Measurements from ENCODE around the gene MAGI2. TPM values are rescaled to one million over a fixed set of nuclear protein-coding genes. Genes with fewer than 3 reads are reported as not detected.

MAGI2 gene
- total RNA-seq, 2 donors from 2014 or later: 10.3 to 19.2 TPM

DNA sequence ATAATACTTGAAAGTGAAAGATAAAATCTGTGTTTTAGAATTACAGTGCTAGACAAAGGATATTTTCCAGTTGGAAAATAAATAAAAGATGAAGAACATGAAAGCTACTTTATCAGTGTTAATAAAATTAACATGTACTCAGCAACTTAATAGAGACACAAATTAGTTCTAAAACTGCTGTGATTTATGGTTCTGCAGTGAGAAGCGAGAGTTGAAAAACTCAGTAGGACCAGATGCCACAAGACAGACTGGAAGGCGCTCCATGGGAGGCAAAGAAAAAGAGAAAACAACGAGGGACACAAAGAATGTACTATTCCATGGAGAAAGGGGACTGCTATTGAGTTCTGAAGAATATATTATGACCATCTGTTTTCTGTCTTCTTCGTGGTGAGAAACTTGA lies 1064.4 kb downstream of the MAGI2 start:
- Histone ChIP-seq H3K4me3 (ENCODE audit: low read length) (no peak overlapping the region), H3K27me3 (ENCODE audit: control insufficient read depth, insufficient read depth, low read length, poor library complexity, severe bottlenecking) (no peaks in the 10 kb centered on the region), H3K9me3 (ENCODE audit: control insufficient read depth, low read length) (no peaks in the 10 kb centered on the region), H3K36me3 (ENCODE audit: control insufficient read depth, insufficient read depth, low read length) (no peaks in the 10 kb centered on the region), H3K4me1 (ENCODE audit: control insufficient read depth, insufficient read depth, low read length) (peaks cover 5% of the 10 kb centered on the region), H3K27ac (ENCODE audit: low read depth, low read length) (no peak overlapping the region), H3K9ac (ENCODE audit: extremely low read depth, low read length, poor library complexity, severe bottlenecking) (no peak overlapping the region)
- H3K4me1 Mint-ChIP-seq: peaks cover 4% of the 10 kb centered on the region
- no peak overlapping the region for H3K27ac Mint-ChIP-seq
- no peak for DNase-seq
- no peaks in the 10 kb centered on the region for H3K27me3 Mint-ChIP-seq (ENCODE audit: insufficient read depth)
- no peaks in the 10 kb centered on the region for H3K9me3 Mint-ChIP-seq
- WGBS, 2 experiments (ENCODE audit: insufficient coverage in 1 of 2, insufficient read length in 1 of 2): 66 to 85% methylated on average over 4 of the region's 4 CpGs
- no peaks in the 10 kb centered on the region for H3K36me3 Mint-ChIP-seq (ENCODE audit: low read depth)
- H3K4me3 Mint-ChIP-seq: no peak overlapping the region
- TF ChIP-seq, protein P1, sequence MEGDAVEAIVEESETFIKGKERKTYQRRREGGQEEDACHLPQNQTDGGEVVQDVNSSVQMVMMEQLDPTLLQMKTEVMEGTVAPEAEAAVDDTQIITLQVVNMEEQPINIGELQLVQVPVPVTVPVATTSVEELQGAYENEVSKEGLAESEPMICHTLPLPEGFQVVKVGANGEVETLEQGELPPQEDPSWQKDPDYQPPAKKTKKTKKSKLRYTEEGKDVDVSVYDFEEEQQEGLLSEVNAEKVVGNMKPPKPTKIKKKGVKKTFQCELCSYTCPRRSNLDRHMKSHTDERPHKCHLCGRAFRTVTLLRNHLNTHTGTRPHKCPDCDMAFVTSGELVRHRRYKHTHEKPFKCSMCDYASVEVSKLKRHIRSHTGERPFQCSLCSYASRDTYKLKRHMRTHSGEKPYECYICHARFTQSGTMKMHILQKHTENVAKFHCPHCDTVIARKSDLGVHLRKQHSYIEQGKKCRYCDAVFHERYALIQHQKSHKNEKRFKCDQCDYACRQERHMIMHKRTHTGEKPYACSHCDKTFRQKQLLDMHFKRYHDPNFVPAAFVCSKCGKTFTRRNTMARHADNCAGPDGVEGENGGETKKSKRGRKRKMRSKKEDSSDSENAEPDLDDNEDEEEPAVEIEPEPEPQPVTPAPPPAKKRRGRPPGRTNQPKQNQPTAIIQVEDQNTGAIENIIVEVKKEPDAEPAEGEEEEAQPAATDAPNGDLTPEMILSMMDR (conservative IDR thresholded peaks at IDR 0.05): no peak

DNA sequence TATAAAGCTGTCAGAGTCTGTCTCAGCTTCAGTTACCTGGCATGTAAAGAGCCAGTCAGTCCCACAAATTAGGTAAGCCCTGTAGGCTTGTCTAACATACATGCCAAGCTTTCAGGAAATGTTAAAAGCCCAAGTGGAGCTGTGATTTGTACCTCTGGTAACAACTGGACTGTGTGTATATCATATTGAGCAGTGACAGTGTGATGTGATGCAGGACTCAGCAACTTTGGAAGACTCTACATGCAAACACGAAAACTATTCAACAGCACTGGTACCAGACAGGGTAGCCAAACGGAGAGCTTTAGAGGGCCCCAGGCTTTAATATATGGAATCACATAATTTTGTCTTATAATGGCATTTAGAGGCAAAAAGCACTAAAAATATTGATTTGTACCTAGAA lies 1066.9 kb downstream of the MAGI2 start:
- H3K9ac ChIP-seq (ENCODE audit: extremely low read depth, low read length, poor library complexity, severe bottlenecking): no peak overlapping the region
- DNase-seq: no peak
- H3K36me3 ChIP-seq (ENCODE audit: control insufficient read depth, insufficient read depth, low read length): no peaks in the 10 kb centered on the region
- no peak overlapping the region for H3K4me3 ChIP-seq (ENCODE audit: low read length)
- Mint-ChIP-seq H3K4me1 (peaks cover 4% of the 10 kb centered on the region), H3K4me3 (no peak overlapping the region), H3K9me3 (no peaks in the 10 kb centered on the region), H3K27me3 (ENCODE audit: insufficient read depth) (no peaks in the 10 kb centered on the region), H3K27ac (no peak overlapping the region), H3K36me3 (ENCODE audit: low read depth) (no peaks in the 10 kb centered on the region)
- no peaks in the 10 kb centered on the region for H3K9me3 ChIP-seq (ENCODE audit: control insufficient read depth, low read length)
- H3K27me3 ChIP-seq (ENCODE audit: control insufficient read depth, insufficient read depth, low read length, poor library complexity, severe bottlenecking): no peaks in the 10 kb centered on the region
- peaks cover 5% of the 10 kb centered on the region for H3K4me1 ChIP-seq (ENCODE audit: control insufficient read depth, insufficient read depth, low read length)
- no peak overlapping the region for H3K27ac ChIP-seq (ENCODE audit: low read depth, low read length)
- WGBS, 2 experiments (ENCODE audit: insufficient coverage in 1 of 2, insufficient read length in 1 of 2): 90% methylated on average over 2 of the region's 2 CpGs; no CpG with 5 or more reads in 1 of the 2 experiments
- TF ChIP-seq, protein P1 (conservative IDR thresholded peaks at IDR 0.05): no peak

DNA sequence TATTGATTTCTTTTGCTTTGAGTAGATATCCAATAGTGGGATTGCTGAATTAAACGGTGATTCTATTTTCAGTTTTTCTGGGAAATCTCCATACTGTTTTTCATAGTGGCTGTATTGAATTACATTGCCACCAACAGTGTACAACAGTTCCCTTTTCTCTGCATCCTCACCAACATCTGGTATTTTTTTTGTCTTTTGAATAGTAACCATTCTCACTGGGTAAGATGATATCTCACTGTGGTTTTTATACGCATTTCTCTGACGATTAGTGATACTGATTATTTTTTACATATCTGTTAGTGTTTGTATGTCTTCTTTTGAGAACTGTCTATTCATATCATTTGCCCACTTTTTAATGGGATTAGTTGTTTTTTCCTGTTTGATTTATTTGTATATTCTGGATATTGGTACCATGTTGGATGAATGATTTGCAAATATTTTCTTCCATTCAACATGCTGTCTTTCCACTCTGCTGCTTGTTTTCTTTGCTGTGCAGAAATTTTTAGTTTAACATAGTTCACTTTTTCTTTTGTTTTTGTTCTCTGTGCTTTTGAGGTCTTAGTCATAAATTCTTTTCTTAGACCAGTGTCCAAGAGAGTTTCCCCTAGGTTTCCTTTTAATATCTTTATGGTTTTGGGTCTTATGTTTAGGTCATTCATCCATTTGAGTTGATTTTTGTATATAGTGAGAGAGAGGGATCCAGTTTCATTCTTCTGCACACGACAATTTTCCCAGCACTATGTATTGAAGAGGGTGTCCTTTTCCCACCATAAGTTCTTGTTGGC lies 1070.2 kb downstream of the MAGI2 start:
- Histone ChIP-seq H3K4me1 (ENCODE audit: control insufficient read depth, insufficient read depth, low read length) (peaks cover 5% of the 10 kb centered on the region), H3K9me3 (ENCODE audit: control insufficient read depth, low read length) (no peaks in the 10 kb centered on the region), H3K27me3 (ENCODE audit: control insufficient read depth, insufficient read depth, low read length, poor library complexity, severe bottlenecking) (no peaks in the 10 kb centered on the region), H3K27ac (ENCODE audit: low read depth, low read length) (no peak overlapping the region), H3K4me3 (ENCODE audit: low read length) (no peak overlapping the region), H3K9ac (ENCODE audit: extremely low read depth, low read length, poor library complexity, severe bottlenecking) (no peak overlapping the region), H3K36me3 (ENCODE audit: control insufficient read depth, insufficient read depth, low read length) (no peaks in the 10 kb centered on the region)
- Mint-ChIP-seq H3K9me3 (no peaks in the 10 kb centered on the region), H3K4me1 (peaks cover 4% of the 10 kb centered on the region), H3K36me3 (ENCODE audit: low read depth) (no peaks in the 10 kb centered on the region), H3K4me3 (no peak overlapping the region), H3K27ac (no peak overlapping the region), H3K27me3 (ENCODE audit: insufficient read depth) (no peaks in the 10 kb centered on the region)
- DNase-seq: no peak
- TF ChIP-seq, protein P1 (conservative IDR thresholded peaks at IDR 0.05): no peak
- 71% methylated on average over 4 of the region's 4 CpGs; no CpG with 5 or more reads in 1 of the 2 experiments for WGBS, 2 experiments (ENCODE audit: insufficient coverage in 1 of 2, insufficient read length in 1 of 2)
